OCI-LY1 (cell line): Measurements from ENCODE around the gene PPP5C.

ENCODE experiments used
- CTCF ChIP-seq: fragments of 200-600 bp; sonication (generic), shearing (Covaris generic); IDR thresholded peaks from 2 replicates; pipeline ENCODE4 v1.5.1; 2017; ENCODE audit warnings: mild to moderate bottlenecking, antibody characterized with exemption, low read length, moderate library complexity, mixed read lengths
- EZH2 ChIP-seq: fragments of 200-600 bp; sonication (generic), shearing (Covaris generic); IDR thresholded peaks from 2 replicates; pipeline ENCODE4 v1.8.0; 2017; ENCODE audit warnings: borderline replicate concordance, mixed run types, mild to moderate bottlenecking, antibody characterized with exemption, low read length, moderate library complexity, mixed read lengths

- TF ChIP-seq CTCF = no peak
- no peak for TF ChIP-seq EZH2
These were observed 4.6 kb downstream of the PPP5C start for GRCh38 chr19:46351241-46352041.
